ENCODE measurements around the gene DPP9. TPM values are rescaled to one million over a fixed set of nuclear protein-coding genes. Genes with fewer than 3 reads are reported as not detected.

The DPP9 gene
- polyA plus RNA-seq, 3 donors: 12.6 to 23.8 (median 13.9) TPM

GRCh38 chr19:4675346-4675745 lies 48.3 kb downstream of the DPP9 start:
- Histone ChIP-seq H3K4me2 (replicated peaks; ENCODE audit: extremely low read depth, low read length, poor library complexity, severe bottlenecking) (no peak overlapping the region), H3K9ac (ENCODE audit: insufficient read depth, low read length, poor library complexity, severe bottlenecking) (no peak overlapping the region), H3K27ac (ENCODE audit: low read depth in 1 of 2, low read length in 2 of 2) (no peak overlapping the region), H3K27me3 (ENCODE audit: control insufficient read depth in 2 of 2, insufficient read depth in 2 of 2, low read length in 2 of 2) (no peaks in the 10 kb centered on the region), H3K36me3 (replicated peaks in 1 of 2; ENCODE audit: control insufficient read depth in 1 of 2, insufficient read depth in 2 of 2, low read length in 2 of 2) (peaks cover 32 to 41% of the 10 kb centered on the region in 2 donors), H2AFZ (ENCODE audit: insufficient read depth, low read depth, low read length, poor library complexity, severe bottlenecking) (no peak overlapping the region), H3K9me3 (replicated peaks in 1 of 2; ENCODE audit: control insufficient read depth in 1 of 2, insufficient read depth in 1 of 2, low read length in 2 of 2) (no peaks in the 10 kb centered on the region), H3K4me3 (replicated peaks in 1 of 3; ENCODE audit: low read depth in 2 of 3, low read length in 3 of 3) (no peak overlapping the region), H3K79me2 (ENCODE audit: insufficient read depth, low read length) (no peaks in the 10 kb centered on the region), H3K4me1 (ENCODE audit: control insufficient read depth in 1 of 2, insufficient read depth in 2 of 2, low read length in 2 of 2) (no peaks in the 10 kb centered on the region), H4K20me1 (ENCODE audit: insufficient read depth, low read length) (no peaks in the 10 kb centered on the region)
- WGBS (ENCODE audit: insufficient coverage): 94% methylated on average over 15 of the region's 16 CpGs
- DNase-seq: no peak
- H3K27ac Mint-ChIP-seq: no peak overlapping the region
- TF ChIP-seq CTCF (IDR thresholded peaks at IDR 0.05): no peak
- no peaks in the 10 kb centered on the region for H3K4me1 Mint-ChIP-seq
- peaks cover 27 to 59% of the 10 kb centered on the region in 2 donors for H3K36me3 Mint-ChIP-seq
- intact Hi-C loops (cut with micrococcal nuclease): loop anchor here in 1 of 2 donors (10.0 kb wide), 1 partner anchor 351 kb away; no protein-coding TSS in a partner anchor
- H3K9me3 Mint-ChIP-seq: peaks cover 0 to 2% (median 0%) of the 10 kb centered on the region in 7 donors
- peaks cover 0 to 2% (median 0%) of the 10 kb centered on the region in 3 donors for H3K27me3 Mint-ChIP-seq (ENCODE audit: low read depth in 3 of 3)
- H3K4me3 Mint-ChIP-seq: no peak overlapping the region

GRCh38 chr19:4673726-4674125 lies 49.9 kb downstream of the DPP9 start:
- Histone ChIP-seq H3K4me1 (ENCODE audit: control insufficient read depth in 1 of 2, insufficient read depth in 2 of 2, low read length in 2 of 2) (peaks cover 10 to 11% of the 10 kb centered on the region in 2 donors), H3K4me2 (replicated peaks; ENCODE audit: extremely low read depth, low read length, poor library complexity, severe bottlenecking) (no peak overlapping the region), H3K27me3 (ENCODE audit: control insufficient read depth in 2 of 2, insufficient read depth in 2 of 2, low read length in 2 of 2) (no peaks in the 10 kb centered on the region), H3K9ac (ENCODE audit: insufficient read depth, low read length, poor library complexity, severe bottlenecking) (no peak overlapping the region), H3K36me3 (replicated peaks in 1 of 2; ENCODE audit: control insufficient read depth in 1 of 2, insufficient read depth in 2 of 2, low read length in 2 of 2) (peaks cover 23 to 31% of the 10 kb centered on the region in 2 donors), H3K9me3 (replicated peaks in 1 of 2; ENCODE audit: control insufficient read depth in 1 of 2, insufficient read depth in 1 of 2, low read length in 2 of 2) (no peaks in the 10 kb centered on the region), H3K79me2 (ENCODE audit: insufficient read depth, low read length) (peaks cover 11% of the 10 kb centered on the region), H4K20me1 (ENCODE audit: insufficient read depth, low read length) (peaks cover 1% of the 10 kb centered on the region), H3K27ac (ENCODE audit: low read depth in 1 of 2, low read length in 2 of 2) (no peak overlapping the region), H3K4me3 (replicated peaks in 1 of 3; ENCODE audit: low read depth in 2 of 3, low read length in 3 of 3) (no peak overlapping the region), H2AFZ (ENCODE audit: insufficient read depth, low read depth, low read length, poor library complexity, severe bottlenecking) (no peak overlapping the region)
- Mint-ChIP-seq H3K27ac (peak overlapping the region in 3 of 7 donors; percentile 53 to 75 (median 66)), H3K27me3 (ENCODE audit: low read depth in 3 of 3) (peaks cover 0 to 2% (median 0%) of the 10 kb centered on the region in 3 donors), H3K4me1 (peaks cover 8% of the 10 kb centered on the region), H3K9me3 (no peaks in the 10 kb centered on the region), H3K36me3 (peaks cover 24 to 48% of the 10 kb centered on the region in 2 donors), H3K4me3 (no peak overlapping the region)
- WGBS (ENCODE audit: insufficient coverage): 94% methylated on average over 4 of the region's 4 CpGs
- intact Hi-C loops (cut with micrococcal nuclease): loop anchor here (5.0 to 10.0 kb wide), 2 partner anchors 119 to 349 kb away; partner anchors contain the start of gene FEM1A (in 1 of the 2)
- no peak for DNase-seq
- no peak for TF ChIP-seq CTCF (IDR thresholded peaks at IDR 0.05)

Data from CD14-positive monocyte (primary cell).